HepG2 (cell line): Measurements from ENCODE around the gene DQX1. TPM values are rescaled to one million over a fixed set of nuclear protein-coding genes. Genes with fewer than 3 reads are reported as not detected.

ENCODE experiments used
- ATF4 ChIP-seq, 2 experiments: fragments of 450-650 bp in 1 of 2; sonication (generic) in 1 of 2; formaldehyde crosslinking; IDR thresholded peaks; 2 replicates each; pipeline versions ENCODE4 v1.5.0 to v1.8.0; 2020 to 2022; ENCODE audit warnings: mild to moderate bottlenecking in 1 of 2, missing genetic modification reagents in 1 of 2
- BRD4 ChIP-seq: sonication (generic); formaldehyde crosslinking; IDR thresholded peaks from 2 replicates; pipeline ENCODE4 v1.4.0; 2020; ENCODE audit warnings: missing genetic modification reagents
- CEBPG ChIP-seq: IDR thresholded peaks from 2 replicates; pipeline ENCODE4 v1.6.1; 2016
- GABPB1 ChIP-seq: IDR thresholded peaks from 2 replicates; pipeline ENCODE4 v1.6.1; 2016; ENCODE audit warnings: mild to moderate bottlenecking, missing genetic modification reagents, moderate library complexity, missing compliant biosample characterization
- GPBP1L1 ChIP-seq: sonication (generic); formaldehyde crosslinking; IDR thresholded peaks from 2 replicates; pipeline ENCODE4 v1.5.0; 2020; ENCODE audit warnings: mild to moderate bottlenecking, missing genetic modification reagents
- HDAC1 ChIP-seq: sonication (generic); formaldehyde crosslinking; IDR thresholded peaks from 2 replicates; pipeline ENCODE4 v1.5.1; 2020; ENCODE audit warnings: mild to moderate bottlenecking, missing genetic modification reagents
- ISL2 ChIP-seq: sonication (generic); formaldehyde crosslinking; IDR thresholded peaks from 2 replicates; pipeline ENCODE4 v1.5.0; 2020; ENCODE audit warnings: missing genetic modification reagents
- KLF11 ChIP-seq: IDR thresholded peaks from 2 replicates; pipeline ENCODE4 v1.6.1; 2016; ENCODE audit warnings: missing compliant biosample characterization
- MAZ ChIP-seq, 2 experiments: sonication (generic) in 1 of 2; formaldehyde crosslinking in 1 of 2; IDR thresholded peaks; 2 replicates each; pipeline versions ENCODE4 v1.5.0 to v1.6.1; 2012 to 2020; ENCODE audit warnings: low read depth in 2 of 2, mild to moderate bottlenecking in 2 of 2, borderline replicate concordance in 1 of 2, improper control_type of control experiment in 1 of 2, low read length in 1 of 2, missing genetic modification reagents in 1 of 2, moderate library complexity in 1 of 2
- NAIF1 ChIP-seq: sonication (generic); formaldehyde crosslinking; IDR thresholded peaks from 2 replicates; pipeline ENCODE4 v1.5.0; 2020; ENCODE audit warnings: mild to moderate bottlenecking, missing genetic modification reagents, borderline replicate concordance
- NCOR1 ChIP-seq: fragments of 200-600 bp; sonication (generic); IDR thresholded peaks from 2 replicates; pipeline ENCODE4 v1.7.0; 2017; ENCODE audit warnings: antibody characterized with exemption, low read length, borderline replicate concordance
- PHF8 ChIP-seq: sonication (generic); formaldehyde crosslinking; IDR thresholded peaks from 2 replicates; pipeline ENCODE4 v1.5.0; 2020; ENCODE audit warnings: missing genetic modification reagents
- PRDM15 ChIP-seq: sonication (generic); formaldehyde crosslinking; IDR thresholded peaks from 2 replicates; pipeline ENCODE4 v1.4.0; 2020; ENCODE audit warnings: missing genetic modification reagents
- SIX4 ChIP-seq: sonication (generic); formaldehyde crosslinking; IDR thresholded peaks from 2 replicates; pipeline ENCODE4 v1.4.0; 2020; ENCODE audit warnings: missing genetic modification reagents
- TRIM24 ChIP-seq: sonication (generic); formaldehyde crosslinking; IDR thresholded peaks from 2 replicates; pipeline ENCODE4 v1.8.0; 2022; ENCODE audit warnings: mild to moderate bottlenecking, missing genetic modification reagents
- XBP1 ChIP-seq: sonication (generic); formaldehyde crosslinking; IDR thresholded peaks from 2 replicates; pipeline ENCODE4 v1.5.0; 2020; ENCODE audit warnings: missing genetic modification reagents
- ZFY ChIP-seq: sonication (generic); formaldehyde crosslinking; IDR thresholded peaks from 2 replicates; pipeline ENCODE4 v1.4.0; 2020; ENCODE audit warnings: missing genetic modification reagents
- ZMAT3 ChIP-seq: sonication (generic); formaldehyde crosslinking; conservative IDR thresholded peaks from 2 replicates; pipeline ENCODE4 v1.7.0; 2021; ENCODE audit warnings: missing genetic modification reagents
- ZNF124 ChIP-seq: sonication (generic); formaldehyde crosslinking; IDR thresholded peaks from 2 replicates; pipeline ENCODE4 v1.4.0; 2020; ENCODE audit warnings: missing genetic modification reagents
- ZNF317 ChIP-seq: sonication (generic); formaldehyde crosslinking; IDR thresholded peaks from 2 replicates; pipeline ENCODE4 v1.5.0; 2020; ENCODE audit warnings: mild to moderate bottlenecking, missing genetic modification reagents
- ZNF33B ChIP-seq: sonication (generic); formaldehyde crosslinking; IDR thresholded peaks from 2 replicates; pipeline ENCODE4 v1.5.1; 2020; ENCODE audit warnings: mild to moderate bottlenecking, missing genetic modification reagents
- ZNF431 ChIP-seq: sonication (generic); formaldehyde crosslinking; IDR thresholded peaks from 2 replicates; pipeline ENCODE4 v1.9.0; 2022; ENCODE audit warnings: missing genetic modification reagents, low read depth, mild to moderate bottlenecking, borderline replicate concordance
- ZNF484 ChIP-seq: sonication (generic); formaldehyde crosslinking; IDR thresholded peaks from 2 replicates; pipeline ENCODE4 v1.5.1; 2020; ENCODE audit warnings: mild to moderate bottlenecking, low read depth, missing genetic modification reagents, borderline replicate concordance
- ZNF501 ChIP-seq: sonication (generic); formaldehyde crosslinking; IDR thresholded peaks from 2 replicates; pipeline ENCODE4 v1.5.1; 2020; ENCODE audit warnings: mild to moderate bottlenecking, moderate library complexity, missing genetic modification reagents
- ZSCAN12 ChIP-seq: sonication (generic); formaldehyde crosslinking; IDR thresholded peaks from 2 replicates; pipeline ENCODE4 v1.9.0; 2021; ENCODE audit warnings: mild to moderate bottlenecking, missing genetic modification reagents
- polyA plus RNA-seq, 8 experiments: library from polyadenylated mRNA; depleted of rRNA in 3 of 8; stranded (reverse) in 7 of 8; unstranded in 1 of 8; fragments of >200 nt; fragmentation: Illumina TruSeq in 4 of 8; extraction: Trizol in 4 of 8; gene quantifications; 2 replicates each; pipeline versions ENCODE4 v1.2.1 to v1.2.3, GENCODE V29; 2011 to 2016; ENCODE audit warnings: low read depth in 4 of 8, missing spikeins in 1 of 8, mixed read lengths in 1 of 8; ENCODE audit not compliant: insufficient read depth in 1 of 8
- total RNA-seq, 5 experiments: library from RNA; depleted of rRNA; stranded (reverse); fragments of >200 nt; fragmentation: Illumina TruSeq; extraction: Trizol; gene quantifications; 2 replicates each; pipeline ENCODE4 v1.2.3, GENCODE V29; 2016; ENCODE audit warnings: low read depth in 1 of 5

The DQX1 gene
- total and polyA plus RNA-seq, 2 of the 13 experiments (the other 11 are each of a cell fraction or from before 2014, with no cell fraction given): 27.6 to 89.8 TPM

- TF ChIP-seq ATF4 (CRISPR knock-in tag; IDR thresholded peaks at IDR 0.05): no peak
- TF ChIP-seq ZNF124: no peak
- no peak; the same call in 1 of the 2 replicates for TF ChIP-seq ZNF431 (CRISPR knock-in tag)
- TF ChIP-seq PRDM15: no peak; the same call in 1 of the 2 replicates
- no peak for TF ChIP-seq GPBP1L1 (CRISPR knock-in tag)
- TF ChIP-seq ZNF33B: no peak
- TF ChIP-seq NAIF1 (CRISPR knock-in tag): 0 out of 2 replicates have a peak, but pooled peaks have one; percentile 5
- peak; percentile 92 for TF ChIP-seq GABPB1
- TF ChIP-seq ZNF317 (CRISPR knock-in tag): peak; percentile 80; the same call in 1 of the 2 replicates
- no peak; the same call in 1 of the 2 replicates for TF ChIP-seq SIX4
- TF ChIP-seq KLF11 (CRISPR knock-in tag): no peak; the same call in 1 of the 2 replicates
- TF ChIP-seq ZNF501 (CRISPR knock-in tag): peak; percentile 92
- peak; percentile 57 for TF ChIP-seq ZFY (CRISPR knock-in tag)
- peak; percentile 57 for TF ChIP-seq PHF8 (CRISPR knock-in tag)
- no peak; the same call in 1 of the 2 replicates for TF ChIP-seq BRD4 (CRISPR knock-in tag)
- TF ChIP-seq CEBPG: no peak
- TF ChIP-seq ISL2: 0 out of 2 replicates have a peak, but pooled peaks have one; percentile 54
- no peak; the same call in 1 of the 2 replicates for TF ChIP-seq MAZ (IDR thresholded peaks at IDR 0.05; ENCODE audit: borderline replicate concordance, low read depth, low read length)
- peak; percentile 44; the same call in 1 of the 2 replicates for TF ChIP-seq MAZ (CRISPR knock-in tag; IDR thresholded peaks at IDR 0.05; ENCODE audit: low read depth)
- TF ChIP-seq ZMAT3 (CRISPR knock-in tag): no peak
- TF ChIP-seq ZSCAN12 (CRISPR knock-in tag): peak; percentile 86; the same call in 1 of the 2 replicates
- TF ChIP-seq NCOR1: no peak; the same call in 1 of the 2 replicates
- no peak for TF ChIP-seq TRIM24 (CRISPR knock-in tag)
- no peak for TF ChIP-seq ZNF484 (CRISPR knock-in tag)
- TF ChIP-seq XBP1 (CRISPR knock-in tag): no peak
- TF ChIP-seq HDAC1: peak; percentile 71
Measured at GRCh38 chr2:74502720-74503505, 23.1 kb downstream of the DQX1 start (continued).
